Dedifferentiated amniotic fluid mesenchymal stem cell (primary cell): Measurements from ENCODE around the gene SLIT1.
A peak's percentile ranks its signal among the peaks of the same experiment; 100 is the strongest.
"Not testable (repeated sequence)": the region's sequence is repeated elsewhere in the genome, so short reads cannot be mapped to it uniquely, and the experiment has no call there.

ENCODE experiments used
- DNase-seq: peaks from one replicate; pipeline ENCODE4 v3.0.0-alpha.2; 2016; ENCODE audit errors: extremely low spot score

The SLIT1 gene

GRCh38 chr10:97109547-97109946 is 76.2 kb downstream of the SLIT1 start:
- DNase-seq = no peak

- DNase-seq = no peak
These were observed 78.2 kb downstream of the SLIT1 start for GRCh38 chr10:97107551-97107950.

- DNase-seq = no peak
These were observed 79.6 kb downstream of the SLIT1 start for GRCh38 chr10:97106207-97106606.

GRCh38 chr10:97105303-97105702 is 80.5 kb downstream of the SLIT1 start:
- no peak for DNase-seq

GRCh38 chr10:97103316-97104080 is 82.3 kb downstream of the SLIT1 start:
- no peak for DNase-seq

GRCh38 chr10:97102441-97102840 is 83.3 kb downstream of the SLIT1 start:
- DNase-seq = no peak

GRCh38 chr10:97101166-97101940 is 84.4 kb downstream of the SLIT1 start:
- no peak for DNase-seq

- DNase-seq = no peak
These were observed 85.1 kb downstream of the SLIT1 start for GRCh38 chr10:97100657-97101056.

GRCh38 chr10:97099868-97100267 is 85.9 kb downstream of the SLIT1 start:
- no peak for DNase-seq

GRCh38 chr10:97099089-97099488 is 86.7 kb downstream of the SLIT1 start:
- no peak for DNase-seq

GRCh38 chr10:97097084-97097433 is 88.7 kb downstream of the SLIT1 start:
- DNase-seq = no peak

GRCh38 chr10:97096261-97097083 is 89.3 kb downstream of the SLIT1 start:
- DNase-seq = no peak

GRCh38 chr10:97095701-97096260 is 90.0 kb downstream of the SLIT1 start:
- DNase-seq = no peak

- DNase-seq = no peak
These were observed 95.1 kb downstream of the SLIT1 start for GRCh38 chr10:97090644-97091043.

- no peak for DNase-seq
These were observed 95.7 kb downstream of the SLIT1 start for GRCh38 chr10:97090035-97090434.

GRCh38 chr10:97089209-97089870 is 96.4 kb downstream of the SLIT1 start:
- DNase-seq = no peak

GRCh38 chr10:97087296-97087695 is 98.5 kb downstream of the SLIT1 start:
- no peak for DNase-seq

GRCh38 chr10:97086530-97086929 is 99.2 kb downstream of the SLIT1 start:
- no peak for DNase-seq

- no peak for DNase-seq
These were observed 102.4 kb downstream of the SLIT1 start for GRCh38 chr10:97083228-97083829.

GRCh38 chr10:97082575-97082974 is 103.2 kb downstream of the SLIT1 start:
- not testable (repeated sequence) for DNase-seq

GRCh38 chr10:97081621-97082235 is 104.0 kb downstream of the SLIT1 start:
- peak; percentile 19 for DNase-seq
